GM10248 (cell line): ENCODE measurements around the gene RNF5.

ENCODE experiments used
- CTCF ChIA-PET: fragments of 300-600 bp; sonication (Branson Sonifier 250); formaldehyde crosslinking; extraction: SDS; loops from one replicate; lab custom pipeline; 2021; ENCODE audit warnings: antibody characterized with exemption; lab: Yijun Ruan, JAX
- POLR2A ChIA-PET: fragments of 350-650 bp; sonication (Branson Sonifier 250); formaldehyde crosslinking; extraction: SDS; loops from one replicate; lab custom pipeline; 2020; ENCODE audit warnings: antibody characterized with exemption; lab: Yijun Ruan, JAX
- DNase-seq: peaks from one replicate; pipeline ENCODE4 v3.0.0; 2012; ENCODE audit errors: extremely low spot score
- TF ChIP-seq, protein P1 (sequence below): IDR thresholded peaks from 2 replicates; pipeline ENCODE4 v1.5.1; 2012; ENCODE audit warnings: mild to moderate bottlenecking, low read depth; ENCODE audit errors: extremely low read depth, missing control alignments, control extremely low read depth

Gene RNF5

DNA sequence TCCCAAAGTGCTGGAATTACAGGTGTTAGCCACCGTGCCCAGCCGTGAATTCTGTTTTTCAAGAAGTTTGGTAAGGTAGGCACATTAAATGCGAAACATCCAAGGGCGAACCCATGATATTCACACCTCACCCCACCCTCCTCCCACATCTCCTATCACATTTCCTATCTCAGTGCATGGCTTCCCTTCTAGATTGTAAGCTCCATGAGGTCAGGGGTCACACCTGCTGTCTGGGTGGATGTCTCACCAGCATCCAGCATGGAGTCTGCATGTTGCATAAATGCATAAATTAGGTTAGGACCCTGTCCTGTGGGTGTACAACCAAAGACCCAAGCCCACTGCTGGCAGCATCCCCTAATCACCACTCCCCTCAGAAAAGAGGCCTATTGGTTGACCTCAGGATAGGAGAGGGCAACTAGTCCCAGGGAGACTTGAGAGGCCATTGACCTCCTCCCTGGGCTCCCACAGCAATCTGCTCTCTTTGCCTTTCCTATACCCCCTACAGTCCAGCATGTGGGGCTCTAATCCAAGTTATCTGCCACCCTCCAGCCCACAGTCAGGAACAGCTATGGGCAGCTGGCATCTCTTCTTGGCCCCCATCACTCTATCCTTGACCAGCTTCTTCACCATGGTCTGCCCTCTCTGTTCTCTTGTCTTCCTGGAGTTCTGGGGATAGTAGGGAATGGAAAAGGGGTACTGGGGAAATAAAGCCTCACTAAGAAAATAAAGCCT lies 30.6 kb upstream of the RNF5 start:
- CTCF ChIA-PET = interaction anchor here (1.0 to 2.4 kb wide), 2 partner anchors 29 to 108 kb away, joined by 3 to 9 read pairs; no protein-coding TSS in a partner anchor
- DNase-seq = no peak
- TF ChIP-seq, protein P1, sequence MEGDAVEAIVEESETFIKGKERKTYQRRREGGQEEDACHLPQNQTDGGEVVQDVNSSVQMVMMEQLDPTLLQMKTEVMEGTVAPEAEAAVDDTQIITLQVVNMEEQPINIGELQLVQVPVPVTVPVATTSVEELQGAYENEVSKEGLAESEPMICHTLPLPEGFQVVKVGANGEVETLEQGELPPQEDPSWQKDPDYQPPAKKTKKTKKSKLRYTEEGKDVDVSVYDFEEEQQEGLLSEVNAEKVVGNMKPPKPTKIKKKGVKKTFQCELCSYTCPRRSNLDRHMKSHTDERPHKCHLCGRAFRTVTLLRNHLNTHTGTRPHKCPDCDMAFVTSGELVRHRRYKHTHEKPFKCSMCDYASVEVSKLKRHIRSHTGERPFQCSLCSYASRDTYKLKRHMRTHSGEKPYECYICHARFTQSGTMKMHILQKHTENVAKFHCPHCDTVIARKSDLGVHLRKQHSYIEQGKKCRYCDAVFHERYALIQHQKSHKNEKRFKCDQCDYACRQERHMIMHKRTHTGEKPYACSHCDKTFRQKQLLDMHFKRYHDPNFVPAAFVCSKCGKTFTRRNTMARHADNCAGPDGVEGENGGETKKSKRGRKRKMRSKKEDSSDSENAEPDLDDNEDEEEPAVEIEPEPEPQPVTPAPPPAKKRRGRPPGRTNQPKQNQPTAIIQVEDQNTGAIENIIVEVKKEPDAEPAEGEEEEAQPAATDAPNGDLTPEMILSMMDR = no peak
- POLR2A ChIA-PET = no interaction called here

DNA sequence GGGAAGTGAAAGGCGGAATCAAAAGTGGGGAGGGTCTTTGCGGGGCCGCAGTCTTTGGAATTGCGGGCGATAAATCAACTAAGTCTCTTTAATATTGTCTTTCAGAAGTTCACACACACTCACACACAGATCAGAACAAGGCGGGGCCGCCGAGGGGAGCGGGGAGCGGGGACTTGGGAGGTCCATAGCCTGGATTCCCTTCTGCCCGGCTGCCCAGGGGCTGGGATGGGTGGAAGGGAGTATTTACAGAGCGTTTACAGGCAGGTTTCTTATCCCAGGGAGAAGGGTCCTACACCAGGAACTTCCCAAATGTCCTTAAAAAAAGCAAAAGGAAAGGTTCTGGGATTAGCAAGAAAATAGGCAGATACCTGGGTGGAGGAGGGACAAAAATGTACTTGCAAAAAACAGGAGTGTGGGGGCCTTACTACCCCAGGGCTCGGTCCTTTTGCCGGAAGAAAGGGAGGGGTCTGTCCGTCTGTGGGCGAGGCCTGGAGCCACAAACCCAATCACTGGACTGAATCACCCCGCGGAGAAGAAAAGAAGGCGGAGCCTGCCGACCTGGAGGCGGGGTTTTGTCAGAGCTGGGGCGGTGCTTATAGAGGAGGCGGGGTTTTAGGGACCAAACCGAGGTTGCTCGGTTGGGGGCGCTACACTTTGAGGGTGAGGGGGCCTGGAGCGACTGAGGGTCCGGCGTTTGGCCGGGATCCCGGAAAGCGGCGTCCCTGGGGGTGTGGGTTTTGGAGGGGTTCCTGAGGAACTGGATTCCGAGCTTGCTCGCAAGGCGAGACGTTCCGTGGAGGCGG lies 29.7 kb upstream of the RNF5 start:
- TF ChIP-seq, protein P1 = no peak
- no peak for DNase-seq
- ChIA-PET CTCF (interaction anchor here (1.2 to 2.4 kb wide), 2 partner anchors 19 to 30 kb away, joined by 3 to 9 read pairs; no protein-coding TSS in a partner anchor), POLR2A (no interaction called here)

DNA sequence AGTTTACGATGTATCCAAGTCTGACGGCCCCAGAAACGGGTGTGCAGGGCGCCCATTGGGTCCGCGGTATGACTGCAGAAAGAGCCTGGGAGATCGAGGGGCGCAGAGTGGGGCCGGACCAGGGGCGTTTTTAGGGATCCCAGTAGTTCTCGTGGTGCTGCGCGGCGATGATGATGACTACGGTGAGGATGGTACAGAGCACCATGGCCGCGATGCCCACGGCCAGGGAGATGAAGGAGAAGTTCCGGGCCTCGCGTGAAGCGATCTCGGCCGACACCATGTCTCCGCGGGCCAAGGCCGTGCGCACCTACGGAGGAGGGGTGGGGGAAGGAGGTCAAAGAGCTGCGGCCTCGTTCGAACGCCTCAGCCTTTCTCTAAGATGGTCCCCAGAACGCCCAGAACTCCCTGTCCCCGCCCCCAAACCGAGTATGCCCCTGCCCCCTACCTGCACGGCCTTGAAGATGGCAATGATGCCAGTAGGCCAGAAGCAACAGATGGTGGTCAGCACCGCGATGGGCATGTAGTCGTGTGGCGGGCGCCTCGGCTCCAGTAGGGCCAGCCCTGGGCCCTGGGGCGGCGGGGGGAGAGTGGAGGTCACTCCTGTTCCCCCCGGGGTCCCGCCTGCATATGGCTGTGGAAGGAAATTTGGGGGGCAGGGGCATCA lies 29.0 kb upstream of the RNF5 start:
- POLR2A ChIA-PET = no interaction called here
- TF ChIP-seq, protein P1 = no peak
- CTCF ChIA-PET = interaction anchor here (1.2 to 2.4 kb wide), 2 partner anchors 20 to 31 kb away, joined by 3 to 9 read pairs; no protein-coding TSS in a partner anchor
- no peak for DNase-seq

DNA sequence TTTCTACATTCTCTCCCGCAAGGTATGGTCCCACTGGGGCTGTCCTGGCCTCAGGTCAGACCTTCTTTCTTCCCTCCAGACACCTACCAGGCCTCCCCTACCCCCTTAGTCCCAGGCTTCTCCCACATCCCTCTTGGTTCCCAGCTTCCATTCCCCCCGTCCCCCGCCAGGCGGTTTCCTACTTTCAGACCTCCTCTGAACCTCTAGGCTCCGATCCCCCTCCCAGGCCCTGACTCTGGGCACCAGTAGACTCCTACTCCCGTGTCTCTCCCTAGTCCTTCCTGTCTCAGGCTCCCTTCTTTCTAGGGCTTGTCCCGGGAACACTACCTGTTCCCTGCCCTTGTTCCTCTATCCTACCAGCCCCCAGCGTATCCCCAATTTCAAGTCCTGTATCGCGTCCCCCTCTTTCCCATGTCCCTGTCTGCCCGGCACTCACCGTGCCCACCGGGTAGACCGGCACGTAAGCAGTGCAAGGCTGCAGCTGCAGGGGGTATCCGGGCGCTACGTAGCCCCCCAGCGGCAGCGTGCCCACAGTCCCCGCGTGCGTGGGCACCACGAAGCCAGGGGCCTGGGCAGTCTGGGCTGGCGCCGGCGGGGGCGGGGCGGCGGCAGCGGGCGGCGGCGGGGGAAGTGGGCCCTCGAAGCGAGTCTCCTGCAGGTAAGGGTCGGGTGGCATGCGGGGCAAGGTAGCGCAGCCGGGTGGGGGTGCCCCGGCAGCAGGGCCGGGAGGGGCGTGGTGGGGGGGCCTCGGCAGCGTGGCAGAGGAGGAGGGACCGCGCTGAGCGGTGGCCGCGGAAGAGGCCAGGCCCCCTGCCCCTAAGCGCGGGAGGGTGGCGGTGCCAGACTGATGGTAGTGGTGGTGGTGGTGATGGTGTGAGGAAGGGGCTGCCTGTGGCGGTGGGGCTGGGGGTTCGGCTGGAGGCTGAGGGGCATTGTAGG lies 28.0 kb upstream of the RNF5 start:
- ChIA-PET POLR2A (no interaction called here), CTCF (interaction anchor here (1.2 to 2.4 kb wide), 2 partner anchors 21 to 32 kb away, joined by 3 to 9 read pairs; no protein-coding TSS in a partner anchor)
- no peak for DNase-seq
- TF ChIP-seq, protein P1 = no peak

DNA sequence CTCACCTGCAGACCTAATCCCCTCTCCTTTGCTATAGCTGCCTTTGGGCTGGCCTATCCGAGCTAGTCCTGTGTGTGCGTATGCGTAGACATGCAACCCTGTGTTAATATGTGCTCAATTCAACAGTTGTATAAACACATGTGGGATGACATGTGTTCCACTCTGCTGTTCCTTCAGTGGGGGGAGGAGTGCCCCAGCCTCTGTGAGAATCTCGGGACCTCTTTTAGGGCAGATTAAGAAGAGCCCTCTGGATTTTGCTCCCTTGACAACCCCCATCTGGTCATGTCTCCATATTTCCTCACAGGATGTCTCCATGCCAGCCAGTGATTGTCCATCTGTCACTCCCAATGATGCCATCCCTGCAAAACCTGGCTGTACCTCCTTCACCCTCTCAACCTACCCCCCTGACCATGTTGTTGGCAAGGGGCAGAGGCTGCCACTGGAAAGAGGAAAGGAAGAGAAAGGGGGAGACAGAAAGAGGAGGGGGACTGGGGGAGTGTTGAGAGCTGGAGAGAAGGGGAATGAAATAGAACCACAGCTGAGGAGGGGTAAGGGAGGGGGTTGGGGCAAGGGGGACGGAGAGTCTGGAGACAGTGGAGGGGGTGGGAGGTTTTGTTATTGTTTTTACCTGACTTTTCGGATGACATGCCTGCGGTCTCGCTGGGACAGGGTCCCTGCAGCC lies 26.9 kb upstream of the RNF5 start:
- ChIA-PET CTCF (interaction anchor here (2.0 kb wide), 1 partner anchor 33 kb away, joined by 7 read pairs; no protein-coding TSS in a partner anchor), POLR2A (no interaction called here)
- TF ChIP-seq, protein P1 = no peak
- DNase-seq = no peak
